HG03025 (cell line): ENCODE data around the gene GTPBP6.

Experiments used
- ATAC-seq: cut with Tn5 transposase; IDR thresholded peaks from one replicate; pipeline ENCODE4 v1.9.1; 2021; ENCODE audit warnings: mild to moderate bottlenecking, moderate library complexity; ENCODE audit not compliant: unreplicated experiment, low FRiP score

GTPBP6 gene

GRCh38 chrX:318739-319578 lies at the start of gene GTPBP6:
TSS of gene GTPBP6 (minus strand) at chrX:318796. CDS start at chrX:318787, 9 bp downstream.
- peak; percentile 91 for ATAC-seq

- no peak for ATAC-seq
Observed at GRCh38 chrX:367866-368265, 49.3 kb upstream of the GTPBP6 start.

DNA sequence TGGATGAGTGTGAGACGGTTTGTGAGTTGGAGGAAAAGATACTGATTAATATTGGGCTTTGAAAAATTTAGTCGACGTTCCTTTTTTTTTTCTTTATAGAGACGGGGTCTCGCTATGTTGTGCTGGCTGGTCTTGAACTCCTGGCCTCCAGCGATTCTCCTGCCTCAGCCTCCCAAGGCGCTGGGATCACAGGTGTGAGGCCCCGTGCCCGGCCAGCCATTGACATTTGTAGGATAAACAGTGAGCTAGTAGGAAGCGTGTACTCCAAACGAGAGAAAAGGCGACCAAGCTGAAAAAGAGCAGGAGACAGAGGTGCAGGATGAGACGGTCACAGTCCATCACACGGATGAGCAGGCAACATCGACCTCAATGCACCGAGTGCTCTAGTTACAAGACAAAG lies 48.8 kb upstream of the GTPBP6 start:
- no peak for ATAC-seq

DNA sequence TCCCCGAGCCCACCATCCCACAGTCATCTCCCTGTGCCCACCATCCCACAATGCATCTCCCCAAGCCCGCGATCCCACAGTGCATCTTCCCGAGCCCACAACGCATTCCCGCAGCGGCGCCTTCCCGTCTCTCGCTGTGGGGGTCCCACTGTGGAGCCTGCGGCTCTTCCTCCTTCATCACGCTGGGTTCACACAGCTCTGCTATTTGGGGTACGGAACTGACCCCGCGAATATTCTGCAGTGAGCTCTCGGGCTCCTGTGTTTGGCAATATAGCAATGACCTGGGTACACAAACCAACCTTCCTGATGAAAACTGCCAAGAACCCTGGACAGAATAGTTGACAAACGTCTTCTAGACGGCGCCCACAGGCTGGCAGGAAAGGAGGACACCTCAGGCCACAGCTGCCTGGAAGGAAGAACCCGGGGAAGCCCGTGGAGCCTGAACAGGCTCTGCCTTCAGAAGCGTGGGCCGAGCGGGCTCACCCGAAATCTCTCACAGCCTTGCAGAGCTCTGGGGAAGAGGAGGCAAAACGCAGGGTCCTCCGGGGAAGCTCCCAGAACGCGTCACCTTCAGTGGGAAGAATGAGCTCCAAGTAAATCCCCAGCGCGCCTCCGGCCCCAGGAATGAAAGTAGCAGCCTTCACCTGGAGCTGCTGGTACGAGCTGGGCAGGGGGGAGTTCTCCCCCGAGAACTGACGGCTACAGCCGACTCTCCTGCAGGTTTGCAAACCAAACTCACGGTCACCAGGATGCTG lies 45.2 kb upstream of the GTPBP6 start:
- no peak for ATAC-seq

GRCh38 chrX:362937-363620 lies 44.5 kb upstream of the GTPBP6 start:
- no peak for ATAC-seq

GRCh38 chrX:362351-362750 lies 43.8 kb upstream of the GTPBP6 start:
- ATAC-seq, result no peak

- no peak for ATAC-seq
Observed at GRCh38 chrX:361231-362145, 42.9 kb upstream of the GTPBP6 start.

- ATAC-seq, result no peak
Observed at GRCh38 chrX:360496-361150, 42.0 kb upstream of the GTPBP6 start.

DNA sequence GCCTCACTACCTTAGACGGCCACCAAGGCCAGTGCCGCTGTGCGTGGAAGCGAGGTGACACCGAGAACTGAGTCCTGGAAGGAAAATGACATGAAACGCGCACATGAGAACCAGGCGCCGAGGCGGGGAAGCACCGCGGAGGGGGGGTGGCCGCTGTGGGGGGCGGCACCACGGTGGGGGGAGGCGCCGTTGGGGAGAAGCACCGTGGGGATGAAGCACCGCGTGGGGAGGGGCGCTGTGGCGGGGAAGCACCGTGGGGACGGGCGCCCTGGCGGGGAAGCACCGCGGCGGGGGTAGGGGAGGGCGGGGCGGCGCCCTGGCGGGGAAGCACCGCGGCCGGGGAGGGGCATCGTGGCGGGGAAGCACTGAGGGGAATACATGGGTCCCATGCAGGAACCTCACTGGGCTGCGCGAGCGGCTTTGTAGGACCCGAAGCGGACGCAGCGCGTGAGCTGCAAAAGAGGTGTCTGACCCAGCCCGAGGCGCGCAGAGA lies 40.1 kb upstream of the GTPBP6 start:
- no peak for ATAC-seq

- ATAC-seq, result no peak
Observed at GRCh38 chrX:357693-358471, 39.3 kb upstream of the GTPBP6 start.

DNA sequence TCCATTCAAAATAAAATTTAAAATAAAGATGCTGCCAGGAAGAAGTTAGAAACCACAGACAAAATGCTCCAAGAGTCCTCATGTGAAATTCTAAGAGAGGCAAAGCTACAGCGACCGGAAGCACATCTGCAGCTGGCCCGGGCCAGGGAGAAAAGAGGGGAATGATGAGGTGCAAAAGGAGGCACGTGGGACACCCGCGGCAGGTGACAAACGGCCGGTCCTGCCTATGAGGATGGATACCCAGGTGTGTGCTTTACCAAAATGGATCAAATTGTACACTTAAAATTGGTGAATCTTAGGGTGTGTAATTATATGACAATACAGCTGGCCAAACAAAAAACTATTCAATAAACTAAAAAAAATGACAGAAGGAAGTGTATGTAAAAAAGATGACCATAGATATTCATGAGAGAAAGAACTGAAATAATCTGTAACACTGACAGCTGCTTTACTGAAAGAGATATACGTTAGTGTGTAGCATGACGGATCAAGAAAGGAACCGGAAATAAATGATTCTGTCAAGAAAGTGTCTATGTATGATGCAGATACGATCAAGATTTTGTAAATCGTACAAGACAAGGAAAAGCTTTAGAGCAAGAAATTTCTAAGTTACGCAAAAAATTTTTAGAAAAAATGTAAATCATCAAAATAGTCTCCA lies 38.6 kb upstream of the GTPBP6 start:
- ATAC-seq, result no peak

DNA sequence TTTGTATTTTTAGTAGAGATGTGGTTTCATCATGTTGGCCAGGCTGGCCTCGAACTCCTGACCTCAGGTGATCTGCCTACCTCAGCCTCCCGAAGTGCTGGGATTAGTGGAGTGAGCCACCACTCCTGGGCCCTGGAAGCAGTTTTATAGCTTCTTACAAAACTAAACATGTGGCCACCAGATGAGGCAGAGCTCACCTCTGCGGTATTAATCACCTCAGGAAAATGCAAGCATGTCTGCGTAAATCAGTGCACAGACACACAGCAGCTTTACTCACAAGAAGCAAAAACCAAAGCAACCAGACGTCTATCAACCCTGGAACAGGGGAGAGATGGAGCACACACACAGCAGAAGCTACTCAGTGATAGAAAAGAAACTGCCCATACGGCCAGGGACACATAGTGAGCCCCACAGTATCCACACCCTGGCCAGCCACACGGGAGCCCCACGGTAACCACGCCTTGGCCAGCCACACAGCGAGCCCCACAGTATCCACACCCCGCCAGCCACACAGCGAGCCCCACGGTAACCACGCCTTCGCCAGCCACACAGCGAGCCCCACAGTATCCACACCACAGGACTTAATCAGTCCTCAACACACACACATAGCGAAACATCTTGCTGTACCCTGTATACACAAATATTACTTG lies 37.9 kb upstream of the GTPBP6 start:
- no peak for ATAC-seq

- ATAC-seq, result no peak
Observed at GRCh38 chrX:355329-356050, 36.9 kb upstream of the GTPBP6 start.

- ATAC-seq, result no peak
Observed at GRCh38 chrX:353566-354535, 35.3 kb upstream of the GTPBP6 start.

DNA sequence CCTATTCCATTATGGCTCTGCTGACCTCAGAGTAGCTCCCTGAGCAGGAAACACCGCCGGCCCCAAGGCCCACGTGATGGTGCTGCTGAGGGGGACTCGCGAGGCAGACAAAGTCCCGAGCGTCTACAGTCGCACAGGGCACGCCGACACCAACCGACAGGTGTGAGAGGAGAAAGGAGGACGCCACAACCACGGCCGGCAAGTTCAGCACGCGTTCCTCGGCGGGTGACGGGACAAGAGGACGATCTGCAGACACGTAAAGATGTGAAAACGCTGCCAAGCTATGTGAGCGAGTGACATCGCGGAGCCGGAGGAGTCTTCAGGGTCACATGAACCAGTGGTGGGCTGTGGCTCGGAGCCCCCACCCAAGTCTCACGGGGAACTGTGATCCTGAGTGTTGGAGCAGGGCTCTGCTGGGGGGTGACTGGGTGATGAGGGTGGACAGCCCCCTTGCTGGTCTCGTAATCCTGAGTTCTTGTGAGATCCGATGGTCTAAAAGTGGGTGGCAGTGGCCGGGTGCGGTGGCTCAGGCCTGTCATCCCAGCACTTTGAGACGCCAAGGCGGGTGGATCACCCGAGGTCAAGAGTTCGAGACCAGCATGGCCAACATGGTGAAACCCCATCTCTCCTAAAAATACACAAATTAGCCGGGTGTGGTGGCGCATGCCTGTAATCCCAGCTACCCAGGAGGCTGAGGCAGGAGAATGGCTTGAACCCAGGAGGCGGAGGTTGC lies 34.2 kb upstream of the GTPBP6 start:
- no peak for ATAC-seq
